GM21360 (cell line): ENCODE results near the gene PHYKPL.
"Not testable (repeated sequence)": the region's sequence is repeated elsewhere in the genome, so short reads cannot be mapped to it uniquely, and the experiment has no call there.

Source experiments
- ATAC-seq: cut with Tn5 transposase; IDR thresholded peaks from one replicate; pipeline ENCODE4 v1.9.1; 2021; ENCODE audit warnings: mild to moderate bottlenecking, moderate library complexity; ENCODE audit not compliant: unreplicated experiment

Gene PHYKPL

DNA sequence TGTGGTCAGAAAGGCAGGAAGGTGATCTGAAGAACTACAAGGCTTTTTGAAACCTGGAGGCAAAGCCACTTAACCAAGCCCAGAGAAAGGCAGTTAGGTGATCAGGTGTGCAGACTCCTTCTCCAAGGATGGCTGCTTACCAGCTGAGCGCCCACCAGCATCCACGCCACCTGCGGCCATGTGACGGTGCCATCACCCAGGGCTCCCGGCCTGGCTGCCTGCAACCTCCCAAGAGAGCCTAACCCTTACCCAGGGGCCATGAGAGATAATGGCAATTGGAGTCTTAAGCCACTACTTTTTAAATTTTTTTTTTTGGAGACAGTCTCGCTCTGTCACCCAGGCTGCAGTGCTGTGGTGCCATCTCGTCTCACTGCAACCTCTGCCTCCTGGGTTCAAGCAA is 33.1 kb upstream of the PHYKPL start:
- no peak for ATAC-seq

DNA sequence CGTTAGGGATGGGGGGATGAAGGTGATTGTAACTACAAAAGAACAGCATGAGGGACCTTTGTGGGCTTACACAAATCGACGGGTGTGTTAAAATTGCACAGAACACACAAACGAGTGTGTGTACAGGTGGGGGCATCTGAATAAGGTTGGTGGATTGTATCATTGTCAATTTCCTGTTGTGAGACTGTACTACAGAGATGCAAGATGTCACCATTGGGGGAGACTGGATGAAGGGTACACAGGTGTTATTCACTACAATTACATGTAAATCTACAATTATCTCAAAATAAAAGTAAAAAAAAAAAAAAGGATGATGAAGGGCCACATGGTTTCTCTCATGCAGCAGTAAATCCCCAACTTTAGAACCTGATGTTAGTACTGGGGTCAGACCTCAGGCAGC is 31.4 kb upstream of the PHYKPL start:
- ATAC-seq = no peak

DNA sequence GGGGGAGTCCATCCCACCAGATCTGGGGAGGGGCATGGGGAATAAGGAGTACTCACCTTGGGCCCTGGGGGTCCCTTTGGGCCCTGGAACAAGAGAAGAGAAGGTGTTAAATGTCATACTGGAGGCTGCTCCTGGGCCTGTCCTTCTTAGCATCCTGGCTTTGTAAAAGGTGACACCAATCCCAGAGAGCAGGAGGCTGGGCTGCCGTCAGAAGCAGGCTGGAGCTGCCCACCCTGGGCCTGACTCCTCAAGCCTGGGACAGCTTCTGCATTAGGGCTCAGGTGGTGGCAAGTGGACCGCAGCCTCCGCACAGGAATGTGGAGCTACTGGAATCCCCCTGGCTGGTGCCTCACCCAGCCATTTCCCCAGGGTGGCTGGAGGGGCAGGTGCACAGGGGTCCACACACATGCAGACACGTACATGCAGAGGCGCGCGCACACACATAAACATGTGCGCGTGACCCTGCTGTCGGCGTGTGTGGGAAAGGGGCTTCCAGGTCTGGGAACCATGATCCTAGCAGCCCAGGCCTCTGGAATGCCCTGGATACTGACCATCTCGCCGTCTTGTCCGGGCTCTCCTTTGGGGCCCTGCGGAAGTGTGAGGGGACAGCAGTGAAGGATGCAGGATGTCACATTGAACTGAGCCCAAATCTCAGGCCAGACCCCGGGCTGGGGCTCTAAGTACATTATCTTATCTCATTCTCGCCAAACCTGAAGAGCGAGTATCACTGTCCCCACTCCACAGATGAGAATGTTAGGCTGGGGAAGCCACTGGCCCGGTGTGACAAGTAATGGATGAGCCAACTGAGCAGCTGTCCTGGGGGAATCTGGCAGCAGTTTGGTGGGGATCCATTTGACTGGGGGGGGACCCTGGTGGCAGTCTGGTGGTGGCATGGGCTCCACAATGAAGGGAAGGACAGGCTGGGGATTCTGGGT is 29.3 kb upstream of the PHYKPL start:
- ATAC-seq = no peak

DNA sequence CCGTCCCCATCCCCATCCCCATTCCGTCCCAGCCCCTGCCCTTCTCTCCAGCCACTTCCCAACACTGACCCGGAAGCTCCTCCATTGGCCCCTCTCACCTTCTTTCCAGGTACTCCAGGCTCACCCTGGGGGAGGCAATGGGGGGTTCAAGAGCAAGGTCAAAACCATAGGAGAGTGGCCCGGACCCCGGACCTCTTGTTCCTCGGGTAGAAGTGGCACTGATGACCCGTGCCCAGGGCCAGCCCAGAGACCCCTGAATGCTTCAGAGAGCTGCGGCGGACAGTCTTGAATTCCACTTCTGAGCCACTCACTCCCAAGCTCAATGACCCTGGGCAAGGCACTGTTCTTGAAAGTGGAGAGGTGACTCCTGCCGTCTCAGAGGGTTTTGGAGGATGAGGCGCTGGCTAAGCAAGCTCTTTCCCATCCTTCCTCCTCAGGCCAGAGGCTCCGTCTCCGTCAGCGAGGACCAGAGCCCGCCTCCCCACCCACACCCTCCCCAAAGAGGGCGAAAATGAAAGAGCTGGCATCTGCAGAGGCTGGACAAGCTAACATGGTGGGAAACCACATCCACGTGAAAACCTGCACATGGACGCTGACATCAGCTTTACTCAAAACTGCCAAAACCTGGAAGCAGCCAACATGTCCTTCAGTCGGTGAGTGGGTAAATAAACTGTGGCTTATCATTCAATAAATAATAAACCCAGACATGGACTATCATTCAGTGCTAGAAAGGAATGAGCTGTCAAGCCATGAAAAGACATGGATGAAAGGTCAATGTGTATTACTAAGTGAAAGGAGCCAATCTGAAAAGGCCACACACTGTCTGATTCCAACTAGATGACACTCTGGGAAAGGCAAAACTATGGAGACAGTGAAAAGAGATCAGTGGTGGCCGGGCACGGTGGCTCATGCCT is 27.3 kb upstream of the PHYKPL start:
- ATAC-seq = no peak

DNA sequence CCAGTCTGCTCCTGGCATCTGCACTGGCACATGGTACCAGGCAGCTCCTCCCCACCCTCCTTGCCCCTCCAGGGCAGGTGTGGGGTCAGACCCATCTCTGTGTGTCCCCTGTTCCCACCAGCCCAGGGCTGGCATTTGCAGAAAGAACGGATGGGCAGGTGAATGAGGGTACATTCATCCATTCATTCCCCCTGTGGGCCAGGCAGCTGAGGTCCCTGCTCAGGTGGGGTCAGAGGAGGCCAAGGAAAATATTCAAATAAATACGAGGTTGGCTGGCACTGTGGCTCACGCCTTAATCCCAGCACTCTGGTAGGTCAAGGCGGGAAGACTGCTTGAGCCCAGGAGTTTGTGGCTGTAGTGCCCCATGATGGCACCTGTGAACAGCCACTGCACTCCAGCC is 25.0 kb upstream of the PHYKPL start:
- no peak for ATAC-seq

DNA sequence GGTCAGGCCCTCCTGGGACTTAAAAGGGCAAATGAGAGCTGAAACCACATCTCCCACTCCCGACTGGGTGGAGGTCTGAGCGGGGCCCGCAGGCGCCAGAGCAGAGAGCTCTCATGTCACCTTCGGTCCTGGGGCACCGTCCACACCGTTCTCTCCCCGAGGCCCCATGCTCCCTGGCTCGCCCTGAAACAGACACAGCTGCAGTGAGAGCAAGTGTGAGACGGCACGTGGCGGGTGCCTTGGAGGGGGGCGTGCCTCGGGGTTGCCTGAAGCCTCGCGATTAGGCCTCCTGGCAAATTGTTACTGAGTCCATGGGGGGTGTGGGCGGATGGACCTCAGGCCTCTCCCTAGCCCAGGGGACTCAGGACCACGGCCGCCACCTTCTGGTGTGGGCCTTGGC is 24.1 kb upstream of the PHYKPL start:
- ATAC-seq = no peak

DNA sequence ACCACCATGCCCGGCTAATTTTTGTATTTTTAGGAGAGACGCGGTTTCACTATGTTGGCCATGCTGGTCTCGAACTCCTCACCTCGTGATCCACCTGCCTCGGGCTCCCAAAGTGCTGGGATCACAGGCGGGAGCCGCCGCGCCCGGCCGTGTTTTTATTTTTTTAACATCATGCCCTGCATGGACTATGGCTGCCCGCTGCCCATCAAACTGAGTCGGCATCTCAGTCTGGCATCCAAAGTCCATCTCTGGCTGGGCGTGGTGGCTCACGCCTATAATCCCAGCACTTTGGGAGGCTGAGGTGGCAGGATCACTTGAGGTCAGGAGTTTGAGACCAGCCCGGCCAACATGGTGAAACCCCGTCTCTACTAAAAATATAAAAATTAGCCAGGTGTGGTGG is 21.0 kb upstream of the PHYKPL start:
- not testable (repeated sequence) for ATAC-seq

DNA sequence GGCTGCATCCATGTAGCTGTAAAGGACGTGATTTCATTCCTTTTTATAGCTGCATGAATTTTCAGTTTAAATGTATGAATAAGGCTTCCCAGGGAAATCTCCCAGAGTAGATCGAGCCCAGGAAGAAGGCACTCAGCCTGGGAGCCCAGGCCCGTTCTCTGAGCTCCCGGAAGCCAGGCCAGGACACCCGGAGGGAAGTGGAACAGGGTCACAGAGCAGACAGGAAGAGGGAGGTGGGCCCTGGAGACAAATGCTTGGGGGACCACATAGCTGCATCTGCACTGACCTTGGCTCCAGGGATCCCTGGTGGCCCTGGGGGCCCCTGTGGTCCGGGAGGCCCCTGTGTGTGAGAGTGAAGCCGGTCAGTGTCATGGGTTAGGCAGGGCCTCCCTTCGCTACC is 19.7 kb upstream of the PHYKPL start:
- ATAC-seq = no peak

DNA sequence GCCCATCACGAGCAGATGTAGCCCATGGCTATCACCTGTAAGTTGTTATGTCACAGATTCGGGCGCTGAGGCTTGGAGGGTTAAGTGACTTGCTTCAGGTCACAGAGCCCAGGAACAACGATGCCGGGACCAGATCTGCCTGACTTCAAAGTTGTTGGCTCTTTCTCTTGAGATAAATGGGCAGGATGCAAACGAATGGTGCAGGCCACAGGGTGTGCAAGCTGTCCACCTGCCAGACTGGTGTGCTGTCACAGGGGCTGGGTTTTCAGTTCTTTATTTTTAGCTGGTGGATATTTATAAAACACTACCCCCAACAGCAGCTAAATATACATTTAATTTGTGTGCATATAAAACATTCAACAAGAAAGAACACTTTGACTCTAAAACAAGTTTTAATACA is 17.7 kb upstream of the PHYKPL start:
- ATAC-seq = no peak

DNA sequence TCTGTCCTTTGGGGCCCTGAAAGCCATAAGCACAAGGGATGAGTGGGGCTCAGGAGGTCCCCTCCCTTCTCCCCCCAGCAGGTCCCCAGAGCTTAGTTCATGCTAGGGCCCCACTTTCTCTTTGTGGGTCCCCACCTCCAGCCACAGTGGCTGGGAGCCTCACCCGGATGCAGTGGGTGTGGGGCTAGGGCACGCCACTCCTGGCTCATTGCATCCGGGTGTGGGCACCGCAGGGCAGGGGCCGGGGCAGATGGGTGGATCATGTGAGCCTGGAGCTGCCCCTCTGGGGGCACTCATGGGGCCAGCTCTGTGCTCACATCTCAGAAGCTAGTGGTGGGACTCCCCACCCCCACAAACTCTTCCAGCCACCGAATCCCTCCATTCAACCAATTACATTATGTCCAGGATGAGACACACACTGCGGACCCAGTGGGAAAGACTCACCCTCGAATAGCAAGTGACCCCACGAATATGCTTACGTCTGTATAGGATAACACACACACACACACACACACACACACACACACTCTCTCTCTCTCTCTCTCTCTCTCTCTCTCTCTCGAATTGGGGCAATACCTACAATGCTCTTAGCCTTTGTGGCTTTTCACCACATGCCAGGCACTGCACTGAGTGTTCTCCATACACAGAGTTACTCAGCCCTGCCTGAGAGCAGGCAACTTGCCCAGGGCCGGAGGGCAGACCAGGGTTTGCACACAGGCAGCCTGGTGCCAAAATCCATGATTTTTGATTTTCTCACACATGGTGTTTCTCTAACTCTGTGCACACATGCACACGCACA is 16.8 kb upstream of the PHYKPL start:
- no peak for ATAC-seq

DNA sequence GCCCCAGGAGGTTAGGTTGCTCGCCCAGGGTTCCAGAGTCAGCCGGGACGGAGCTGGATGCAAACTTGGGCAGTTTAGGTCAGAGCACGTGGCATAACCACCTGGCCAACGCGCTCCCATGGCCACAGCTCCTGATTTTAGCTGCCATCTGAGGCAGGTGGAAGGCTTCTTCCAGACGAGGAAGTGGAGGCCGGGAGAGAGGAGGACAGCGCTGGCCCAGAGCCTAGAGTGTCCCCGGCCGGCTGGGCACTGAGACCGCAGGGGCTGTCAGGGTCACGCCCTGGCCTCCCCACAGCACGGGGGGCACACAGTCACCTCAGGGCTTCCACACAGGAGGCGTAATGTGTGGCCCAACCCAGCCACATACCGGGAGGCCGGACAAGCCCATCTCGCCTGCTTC is 16.1 kb upstream of the PHYKPL start:
- ATAC-seq = no peak

DNA sequence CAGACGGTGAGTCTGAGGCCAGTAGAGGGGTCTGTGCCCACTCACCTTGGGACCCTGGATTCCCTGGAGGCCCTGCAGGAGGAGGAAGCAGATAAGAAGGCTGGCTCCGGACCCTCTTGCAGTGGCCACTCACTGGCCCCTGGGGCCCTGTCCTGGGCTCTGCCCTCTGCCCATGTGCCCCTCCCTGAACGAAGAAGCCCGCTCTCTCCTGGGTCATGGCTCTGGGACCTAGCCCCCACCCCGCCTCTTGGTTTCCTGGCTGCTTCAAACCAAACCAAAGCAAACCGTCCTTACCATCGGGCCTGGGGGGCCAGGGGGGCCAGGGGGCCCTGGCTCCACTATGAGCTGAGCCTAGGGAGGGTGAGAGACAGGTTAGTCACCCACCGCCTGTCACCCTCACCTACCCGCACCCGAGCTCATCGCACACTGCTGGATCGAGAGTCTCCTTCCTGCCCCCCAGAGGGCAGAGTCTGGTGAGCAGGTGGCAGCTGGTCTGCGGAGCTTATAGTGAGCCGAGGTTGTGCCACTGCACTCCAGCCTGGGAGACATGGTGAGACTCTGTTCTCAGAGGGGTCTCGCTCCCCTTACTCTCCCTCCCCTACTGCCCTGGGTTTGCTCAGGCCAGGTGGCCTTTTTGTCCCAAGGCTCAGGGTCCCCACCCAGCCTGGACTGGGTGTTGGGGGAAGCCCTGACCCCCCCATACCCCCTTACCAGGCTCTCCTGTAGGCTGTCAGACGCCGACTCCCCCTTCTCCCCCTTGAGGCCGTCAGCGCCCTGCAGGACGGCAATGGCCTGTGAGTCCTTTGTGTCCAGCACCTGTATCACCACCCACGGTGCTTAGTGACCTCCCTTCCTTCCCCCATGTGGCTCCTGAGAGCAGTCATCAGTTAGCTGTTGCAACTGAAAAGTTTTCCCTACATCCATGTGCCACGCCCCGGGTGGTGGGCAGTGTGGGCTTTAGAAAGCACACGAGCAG is 15.2 kb upstream of the PHYKPL start:
- ATAC-seq = no peak

DNA sequence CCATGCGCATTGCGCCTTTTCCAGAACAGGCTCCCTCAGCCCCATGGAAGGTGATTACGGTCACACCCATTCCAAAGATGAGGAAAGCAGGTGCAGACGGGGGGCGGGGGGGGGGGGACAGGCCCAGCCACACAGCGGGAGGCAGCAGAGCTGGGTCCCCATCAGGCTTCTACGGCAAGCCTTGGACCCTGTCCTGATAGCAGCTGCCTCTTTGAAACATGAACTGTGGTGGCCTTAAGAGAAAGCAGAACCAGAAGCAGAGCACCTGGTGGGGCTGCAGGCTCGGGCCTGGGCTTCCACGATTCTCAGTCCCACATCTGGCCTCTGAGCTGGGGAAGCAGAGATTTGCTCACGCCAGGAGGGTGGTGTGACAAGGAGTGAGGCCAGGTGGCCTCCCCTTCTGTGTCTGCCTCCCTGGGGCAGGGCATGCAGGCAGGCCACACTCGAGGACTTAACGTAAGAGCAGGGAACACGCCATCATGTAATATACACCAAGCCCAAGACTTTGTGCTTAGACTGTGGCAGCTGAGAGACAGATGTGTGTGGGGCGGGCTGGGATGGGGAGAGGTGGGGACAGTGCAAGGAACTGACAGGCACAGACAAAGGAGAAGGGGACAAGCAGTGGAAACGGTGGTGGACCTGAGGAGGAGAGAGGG is 14.2 kb upstream of the PHYKPL start:
- ATAC-seq = no peak

DNA sequence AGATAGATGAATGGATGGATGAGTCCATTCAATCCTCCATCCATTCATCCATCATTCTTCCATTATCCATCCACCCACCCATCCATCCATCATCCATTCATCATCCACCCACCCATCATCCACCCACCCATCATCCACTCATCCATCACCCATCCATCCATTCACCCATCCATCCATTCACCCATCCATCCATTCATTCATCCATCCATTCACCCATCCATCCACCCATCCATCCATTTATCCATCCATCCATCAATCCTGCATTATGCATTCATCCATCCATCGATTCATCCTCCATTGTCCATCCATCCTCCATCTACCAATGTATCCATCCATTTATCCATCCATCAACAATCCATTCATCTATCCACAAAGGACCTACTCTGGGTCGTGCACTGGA is 12.8 kb upstream of the PHYKPL start:
- no peak for ATAC-seq

DNA sequence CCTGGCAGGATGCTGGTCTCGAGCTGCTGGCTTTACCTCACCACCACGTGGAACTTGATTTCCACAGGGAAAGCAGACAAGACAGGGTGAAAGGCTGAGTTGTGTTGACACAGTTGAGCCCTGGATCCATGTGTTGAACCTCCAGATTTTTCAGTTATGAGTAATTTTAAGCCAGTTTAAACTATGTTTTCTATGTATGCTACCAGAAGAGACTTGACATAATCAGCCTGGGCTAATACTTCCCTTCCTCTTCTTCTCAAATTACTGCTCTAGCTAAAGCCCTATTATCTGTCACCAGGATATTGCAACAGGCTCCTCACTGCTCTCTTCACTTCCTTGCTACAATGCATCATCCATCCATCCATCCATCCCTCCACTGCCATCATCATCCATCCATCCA is 12.0 kb upstream of the PHYKPL start:
- no peak for ATAC-seq

DNA sequence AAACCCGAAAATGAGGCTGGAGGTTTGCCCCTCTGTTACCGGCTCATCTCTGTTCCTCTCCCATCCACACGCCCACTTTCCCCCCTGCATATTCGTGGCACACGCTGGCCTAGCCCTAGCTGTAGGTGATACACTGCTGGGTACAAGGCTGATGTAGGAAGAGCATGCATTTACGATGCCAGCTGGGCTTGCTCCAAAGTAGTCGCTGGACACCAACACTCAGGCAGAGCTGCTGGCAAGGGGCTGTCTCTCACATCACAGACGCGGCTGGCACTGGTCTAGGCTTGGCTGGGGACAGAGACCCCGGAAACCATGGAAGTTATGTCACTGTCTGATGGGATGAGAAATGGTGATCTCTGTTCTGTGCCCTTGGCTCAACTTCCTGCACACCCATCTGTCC is 9.8 kb upstream of the PHYKPL start:
- ATAC-seq = no peak

DNA sequence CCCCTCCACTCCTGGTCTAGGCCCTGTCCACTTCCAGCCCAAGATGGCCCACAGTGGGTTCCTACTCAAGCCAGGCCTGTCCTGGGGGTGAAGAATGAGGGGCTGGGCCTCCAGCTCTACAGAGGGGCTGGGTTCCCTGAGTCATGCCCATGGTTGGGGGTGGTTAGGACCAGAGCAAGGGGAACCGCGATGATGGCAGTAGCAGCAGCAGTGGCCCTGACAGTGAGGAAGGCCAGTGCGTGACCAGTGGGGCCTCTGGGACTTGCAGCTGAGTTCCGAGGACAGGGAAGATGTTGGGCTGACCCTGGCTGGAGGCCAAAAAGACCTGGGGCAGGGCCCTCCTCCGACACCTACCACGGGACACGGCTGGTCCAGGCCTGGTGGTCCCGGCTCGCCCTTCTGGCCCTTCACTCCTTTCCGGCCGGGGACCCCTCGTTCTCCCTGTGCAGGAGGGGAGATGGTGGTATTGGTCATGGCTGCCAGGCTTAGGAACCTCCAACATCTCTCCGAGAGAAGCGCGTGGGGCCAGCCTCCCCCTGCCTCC is 9.2 kb upstream of the PHYKPL start:
- ATAC-seq = no peak

DNA sequence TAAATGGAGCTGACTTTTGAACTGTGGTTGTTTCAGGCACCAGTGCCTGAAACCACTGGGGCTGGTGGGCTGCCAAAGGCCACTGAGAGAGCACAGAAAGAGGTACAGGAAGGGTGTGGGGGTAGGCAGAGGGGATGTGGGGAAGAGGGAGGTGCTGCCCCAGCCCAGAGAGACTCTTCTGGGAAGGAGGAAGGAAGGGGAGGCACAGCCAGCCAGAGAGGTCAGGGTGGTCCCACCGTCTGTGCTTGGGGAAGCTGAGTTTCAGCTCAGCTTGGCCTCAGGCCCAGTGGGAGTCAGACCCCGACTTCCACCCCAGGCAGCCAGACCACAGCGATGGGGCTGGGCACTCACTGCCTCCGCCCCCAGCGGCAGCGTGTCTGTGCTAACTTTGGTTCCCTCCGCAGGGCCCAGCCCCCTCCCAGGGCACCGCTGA is 8.6 kb upstream of the PHYKPL start:
- ATAC-seq = no peak

DNA sequence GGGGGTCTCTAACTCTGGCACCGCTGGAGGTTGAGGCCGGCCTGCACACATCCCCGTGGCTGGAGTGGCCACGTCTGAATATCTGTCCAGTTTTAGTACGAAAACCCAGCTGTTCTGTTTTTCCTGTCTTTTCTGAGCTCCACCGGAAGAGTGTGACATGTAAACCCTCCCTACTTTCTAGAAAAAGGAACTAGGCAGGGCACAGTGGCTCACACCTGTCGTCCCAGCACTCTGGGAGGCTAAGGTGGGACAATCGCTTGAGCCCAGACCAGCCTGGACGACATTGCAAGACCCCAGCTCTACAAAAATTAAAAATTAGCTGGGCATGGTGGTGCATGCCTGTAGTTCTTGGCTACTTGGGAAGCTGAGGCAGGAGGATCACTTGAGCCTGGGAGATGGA is 8.2 kb upstream of the PHYKPL start:
- no peak for ATAC-seq
